Measurements from ENCODE around the gene SKAP1.

- TF ChIP-seq EZH2 (IDR thresholded peaks at IDR 0.05; ENCODE audit: low read depth, unreplicated experiment) (no peak), CTCF (conservative IDR thresholded peaks at IDR 0.05; ENCODE audit: low read depth in 2 of 2) (no peak), POLR2AphosphoS5 (IDR thresholded peaks at IDR 0.05; ENCODE audit: low read depth) (no peak), EZH2phosphoT487 (IDR thresholded peaks at IDR 0.05; ENCODE audit: unreplicated experiment) (no peak), ZNF114 (CRISPR knock-in tag; IDR thresholded peaks at IDR 0.05) (no peak), JUNB (IDR thresholded peaks at IDR 0.05; ENCODE audit: unreplicated experiment) (no peak), NANOG (IDR thresholded peaks at IDR 0.05; ENCODE audit: borderline replicate concordance) (no peak)
- TF ChIP-seq, protein P1, sequence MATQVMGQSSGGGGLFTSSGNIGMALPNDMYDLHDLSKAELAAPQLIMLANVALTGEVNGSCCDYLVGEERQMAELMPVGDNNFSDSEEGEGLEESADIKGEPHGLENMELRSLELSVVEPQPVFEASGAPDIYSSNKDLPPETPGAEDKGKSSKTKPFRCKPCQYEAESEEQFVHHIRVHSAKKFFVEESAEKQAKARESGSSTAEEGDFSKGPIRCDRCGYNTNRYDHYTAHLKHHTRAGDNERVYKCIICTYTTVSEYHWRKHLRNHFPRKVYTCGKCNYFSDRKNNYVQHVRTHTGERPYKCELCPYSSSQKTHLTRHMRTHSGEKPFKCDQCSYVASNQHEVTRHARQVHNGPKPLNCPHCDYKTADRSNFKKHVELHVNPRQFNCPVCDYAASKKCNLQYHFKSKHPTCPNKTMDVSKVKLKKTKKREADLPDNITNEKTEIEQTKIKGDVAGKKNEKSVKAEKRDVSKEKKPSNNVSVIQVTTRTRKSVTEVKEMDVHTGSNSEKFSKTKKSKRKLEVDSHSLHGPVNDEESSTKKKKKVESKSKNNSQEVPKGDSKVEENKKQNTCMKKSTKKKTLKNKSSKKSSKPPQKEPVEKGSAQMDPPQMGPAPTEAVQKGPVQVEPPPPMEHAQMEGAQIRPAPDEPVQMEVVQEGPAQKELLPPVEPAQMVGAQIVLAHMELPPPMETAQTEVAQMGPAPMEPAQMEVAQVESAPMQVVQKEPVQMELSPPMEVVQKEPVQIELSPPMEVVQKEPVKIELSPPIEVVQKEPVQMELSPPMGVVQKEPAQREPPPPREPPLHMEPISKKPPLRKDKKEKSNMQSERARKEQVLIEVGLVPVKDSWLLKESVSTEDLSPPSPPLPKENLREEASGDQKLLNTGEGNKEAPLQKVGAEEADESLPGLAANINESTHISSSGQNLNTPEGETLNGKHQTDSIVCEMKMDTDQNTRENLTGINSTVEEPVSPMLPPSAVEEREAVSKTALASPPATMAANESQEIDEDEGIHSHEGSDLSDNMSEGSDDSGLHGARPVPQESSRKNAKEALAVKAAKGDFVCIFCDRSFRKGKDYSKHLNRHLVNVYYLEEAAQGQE (IDR thresholded peaks at IDR 0.05; ENCODE audit: unreplicated experiment): no peak
These were observed 327.0 kb downstream of the SKAP1 start for GRCh38 chr17:48102798-48103715.

Data from GM23338 (cell line).